H54 (cell line): ENCODE results near the gene TMEM30B.

ENCODE experiments used
- DNase-seq: peaks from one replicate; pipeline ENCODE4 v3.0.0; 2011; ENCODE audit warnings: low spot score, mixed read lengths; ENCODE audit not compliant: insufficient read length
- FAIRE-seq: peaks from 3 replicates; lab custom pipeline; 2011; peaks lifted over from hg19 to GRCh38; lab: Jason Lieb, UNC
- POLR2A ChIP-seq: IDR thresholded peaks from 2 replicates; pipeline ENCODE4 v1.6.1; 2011; ENCODE audit warnings: low read depth, mild to moderate bottlenecking, low read length

The TMEM30B gene

DNA sequence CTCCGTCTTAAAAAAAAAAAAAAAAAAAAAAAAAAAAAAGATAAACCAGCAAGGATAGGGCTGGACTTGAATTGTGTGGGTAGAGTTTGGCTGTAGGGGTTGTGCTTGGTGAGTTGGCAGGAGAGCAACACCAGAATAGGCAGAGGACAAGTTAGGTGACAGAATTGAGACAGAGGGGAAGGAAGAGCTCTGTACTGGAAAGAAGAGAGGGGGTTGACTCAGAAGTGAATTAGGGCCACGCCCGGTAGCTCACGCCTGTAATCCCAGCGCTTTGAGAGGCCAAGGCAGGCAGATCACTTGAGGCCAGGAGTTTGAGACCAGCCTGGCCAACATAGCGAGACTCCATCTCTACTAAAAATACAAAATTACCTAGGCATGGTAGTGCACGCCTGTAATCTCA lies 6.1 kb upstream of the TMEM30B start:
- DNase-seq (no peak), FAIRE-seq (no peak)
- TF ChIP-seq POLR2A = no peak

DNA sequence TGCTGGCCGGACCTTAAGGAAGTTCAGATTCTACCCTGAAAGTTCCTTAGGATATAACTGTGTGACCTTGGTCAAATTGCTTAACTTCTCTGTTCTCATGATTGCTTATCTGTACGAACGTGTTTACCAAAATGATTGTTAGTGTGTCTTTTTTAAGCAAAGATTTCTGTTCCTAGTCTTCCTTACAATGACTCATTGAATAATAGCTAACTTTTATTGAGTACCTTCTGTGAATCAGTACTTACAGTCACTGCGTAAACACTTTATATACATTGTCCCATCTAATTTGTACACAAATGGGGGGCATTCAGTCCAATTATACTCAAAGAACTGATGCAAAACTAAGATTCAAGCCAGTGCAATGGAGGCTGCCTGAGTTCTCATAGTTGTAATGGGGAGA lies 4.2 kb upstream of the TMEM30B start:
- peak; percentile 27 for FAIRE-seq
- no peak for DNase-seq
- no peak for TF ChIP-seq POLR2A

DNA sequence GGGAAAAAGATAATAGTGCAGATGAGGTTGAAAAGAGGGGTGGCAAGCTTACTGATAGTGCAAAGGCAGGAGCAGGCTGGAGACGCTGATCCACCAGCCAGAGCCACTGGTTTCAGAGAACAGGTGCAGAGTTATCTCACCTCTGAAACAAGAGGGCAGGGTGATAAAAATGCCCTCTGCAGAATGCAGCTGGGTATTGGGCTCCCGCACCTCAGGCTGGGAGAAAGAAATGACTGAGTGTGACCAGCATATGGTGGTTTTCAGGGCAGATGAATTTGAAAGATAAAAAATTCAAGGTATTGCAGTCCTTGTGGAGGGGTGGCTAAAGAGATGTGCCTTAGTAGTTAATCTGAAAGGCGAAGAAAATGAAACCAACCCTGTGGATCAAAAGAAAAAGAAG lies 2.9 kb upstream of the TMEM30B start:
- no peak for DNase-seq
- FAIRE-seq = no peak
- no peak for TF ChIP-seq POLR2A

DNA sequence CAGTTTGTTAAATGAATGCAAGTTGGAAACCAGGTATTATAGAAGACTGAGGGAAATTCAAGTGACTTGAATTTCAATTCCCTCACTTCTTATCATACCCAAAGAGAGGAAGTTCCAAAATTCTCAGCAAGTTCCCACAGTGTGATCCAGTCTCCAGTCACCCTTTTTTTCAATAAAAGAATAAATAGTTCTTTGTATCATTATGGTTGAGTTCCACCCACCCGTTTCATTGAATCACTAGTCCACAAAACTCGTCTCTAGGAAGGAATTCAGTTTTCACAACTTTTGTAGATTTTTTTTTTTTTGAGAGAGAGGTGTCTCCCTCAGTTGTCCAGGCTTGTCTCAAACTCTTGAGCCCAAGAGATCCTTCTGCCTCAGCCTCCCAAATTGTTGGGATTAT lies 1.6 kb upstream of the TMEM30B start:
- DNase-seq (no peak), FAIRE-seq (no peak)
- TF ChIP-seq POLR2A = no peak

DNA sequence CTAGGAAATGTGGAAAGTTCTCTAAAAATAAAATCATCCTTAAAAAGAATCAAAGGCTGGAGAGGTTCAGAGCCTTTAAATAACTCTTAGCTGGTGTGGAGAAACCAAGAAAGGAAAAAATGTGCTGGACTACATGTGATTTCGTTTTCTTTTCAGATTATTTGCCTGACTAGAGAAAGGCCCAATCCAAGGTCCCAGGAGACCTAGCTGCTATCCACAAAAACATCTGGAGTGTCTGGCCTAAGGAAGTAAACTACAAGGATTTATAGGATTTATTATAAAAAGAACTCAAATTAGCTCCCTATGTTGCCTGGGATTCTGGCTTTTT lies 774 bp upstream of the TMEM30B start:
- DNase-seq = no peak
- TF ChIP-seq POLR2A = no peak
- FAIRE-seq = no peak

DNA sequence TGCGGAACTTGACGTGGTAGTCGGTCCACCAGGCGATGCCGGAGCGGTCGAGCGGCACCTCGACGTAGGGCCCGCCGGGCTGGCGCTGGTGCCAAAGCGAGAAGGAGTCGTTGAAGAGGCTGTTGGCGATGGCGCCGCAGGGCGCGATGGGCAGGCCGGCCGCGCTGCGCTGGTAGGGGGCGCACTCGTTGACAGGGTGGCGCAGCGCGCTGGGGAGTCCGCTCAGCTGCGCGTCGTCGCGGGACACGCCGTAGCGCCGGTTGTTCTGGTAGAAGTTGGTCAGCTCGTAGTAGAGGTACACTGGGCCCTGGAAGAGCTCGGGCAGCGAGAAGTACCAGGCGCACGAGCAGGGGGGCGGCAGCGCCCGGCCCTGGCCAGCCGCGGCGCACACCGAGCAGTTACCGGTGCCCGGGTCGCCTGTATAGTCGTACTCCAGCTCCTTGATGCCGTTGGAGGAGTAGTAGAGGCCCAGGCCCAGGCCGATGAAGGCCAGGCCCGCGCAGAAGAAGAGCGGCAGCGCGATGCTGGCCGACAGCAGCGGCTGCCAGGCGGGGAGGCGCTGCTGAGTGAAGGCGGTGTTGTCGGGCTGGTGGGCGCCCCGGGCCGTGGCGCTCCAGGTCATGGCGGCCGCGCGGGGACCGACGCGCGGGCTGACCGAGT lies 482 bp downstream of the TMEM30B start:
- TF ChIP-seq POLR2A = no peak
- DNase-seq (no peak), FAIRE-seq (no peak)

DNA sequence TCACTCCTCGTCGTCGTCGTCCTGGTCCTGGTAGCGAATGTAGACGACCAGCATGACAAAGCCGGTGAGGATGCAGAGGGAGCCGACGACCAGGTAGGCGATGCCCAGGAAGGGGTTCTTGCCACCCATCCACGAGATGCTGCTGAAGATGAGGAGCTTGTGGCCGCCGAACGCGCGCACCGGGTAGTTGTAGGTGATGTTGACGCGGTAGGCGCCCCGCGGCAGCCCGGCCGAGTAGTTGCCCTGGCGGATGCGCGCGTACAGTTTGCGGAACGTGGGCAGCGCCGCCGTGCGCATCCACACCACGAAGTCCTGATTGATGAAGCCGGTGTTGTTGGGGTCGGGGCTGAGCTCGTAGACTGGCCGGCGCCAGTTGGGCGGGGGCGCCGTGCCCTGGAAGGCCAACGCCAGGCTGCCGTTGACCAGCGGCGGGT lies 1.0 kb downstream of the TMEM30B start:
- DNase-seq (no peak), FAIRE-seq (no peak)
- no peak for TF ChIP-seq POLR2A

DNA sequence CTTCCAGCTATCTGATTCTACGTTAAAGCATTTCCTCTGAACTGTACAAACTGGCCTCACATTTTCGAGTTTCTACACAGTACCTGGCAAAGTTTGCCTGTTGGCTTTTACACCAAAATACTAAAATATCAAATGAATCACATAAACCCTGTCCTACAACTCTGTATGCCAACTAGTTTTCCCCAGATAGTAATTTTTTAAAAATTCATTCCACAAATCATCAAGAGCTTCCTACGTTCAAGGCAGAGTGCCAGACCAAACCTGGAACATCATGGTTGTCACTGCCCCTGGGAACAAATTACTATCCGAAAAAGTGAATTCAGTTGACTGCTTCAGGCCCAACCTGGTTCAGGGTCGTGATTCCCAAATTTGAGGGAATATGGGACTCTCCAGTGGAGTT lies 2.1 kb downstream of the TMEM30B start:
- no peak for DNase-seq
- no peak for FAIRE-seq
- TF ChIP-seq POLR2A = no peak

DNA sequence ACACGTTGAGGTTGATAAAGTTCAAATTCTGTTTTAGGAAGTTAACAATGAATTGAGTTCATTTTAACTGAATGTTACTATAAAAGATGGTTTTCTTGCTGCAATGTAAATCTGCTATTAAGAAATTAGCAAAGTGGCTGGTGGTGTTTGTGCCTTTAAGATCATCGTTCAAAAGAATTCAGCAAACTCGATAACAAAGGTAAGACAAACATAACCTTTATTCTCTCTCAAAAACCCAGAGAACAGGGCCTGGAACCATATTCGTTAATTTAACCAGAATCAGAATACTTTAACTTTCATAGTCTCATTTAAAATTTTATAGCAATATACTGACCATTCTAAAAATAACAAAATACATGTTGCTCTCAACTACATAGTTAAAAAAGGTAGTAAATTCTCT lies 3.4 kb downstream of the TMEM30B start:
- TF ChIP-seq POLR2A = no peak
- FAIRE-seq (no peak), DNase-seq (no peak)

DNA sequence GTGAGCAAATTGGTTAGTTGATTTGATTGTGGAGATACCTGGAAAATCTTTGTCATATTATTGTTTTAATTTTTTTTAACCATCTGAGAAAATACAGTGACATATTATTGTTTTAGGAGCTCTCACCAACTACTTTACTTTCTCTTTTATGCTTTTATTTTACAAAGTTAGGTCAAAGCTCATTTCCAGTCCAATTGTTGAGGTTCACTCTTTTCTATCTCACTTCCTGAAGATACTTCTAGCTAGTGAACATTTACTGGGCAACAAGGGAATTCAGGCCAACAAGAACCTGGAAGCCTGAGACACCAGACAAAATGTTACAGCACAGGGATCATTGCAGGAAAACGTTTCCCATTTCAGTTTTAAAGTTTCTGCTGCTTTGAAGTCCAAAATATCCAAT lies 3.9 kb downstream of the TMEM30B start:
- no peak for FAIRE-seq
- DNase-seq = no peak
- TF ChIP-seq POLR2A = no peak

DNA sequence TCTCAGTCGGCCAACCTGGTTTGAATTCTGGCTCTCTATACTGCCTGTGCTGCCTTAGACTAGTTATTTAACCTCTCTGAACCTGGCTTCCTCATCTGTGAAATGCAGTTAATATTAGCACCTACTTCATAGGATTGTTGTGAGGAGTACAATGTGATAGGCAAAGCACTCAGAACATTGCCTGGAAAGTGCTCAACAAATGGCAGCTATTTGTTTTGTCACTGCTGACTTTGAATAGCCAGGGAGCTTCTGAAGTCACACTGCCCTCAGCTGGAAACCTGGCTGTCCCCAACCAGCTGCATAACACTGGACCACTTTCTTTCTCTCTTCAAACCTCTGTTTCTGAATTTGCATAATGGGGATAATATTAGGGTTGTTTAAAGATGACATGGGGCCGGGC lies 9.6 kb downstream of the TMEM30B start:
- DNase-seq (no peak), FAIRE-seq (no peak)
- no peak for TF ChIP-seq POLR2A

DNA sequence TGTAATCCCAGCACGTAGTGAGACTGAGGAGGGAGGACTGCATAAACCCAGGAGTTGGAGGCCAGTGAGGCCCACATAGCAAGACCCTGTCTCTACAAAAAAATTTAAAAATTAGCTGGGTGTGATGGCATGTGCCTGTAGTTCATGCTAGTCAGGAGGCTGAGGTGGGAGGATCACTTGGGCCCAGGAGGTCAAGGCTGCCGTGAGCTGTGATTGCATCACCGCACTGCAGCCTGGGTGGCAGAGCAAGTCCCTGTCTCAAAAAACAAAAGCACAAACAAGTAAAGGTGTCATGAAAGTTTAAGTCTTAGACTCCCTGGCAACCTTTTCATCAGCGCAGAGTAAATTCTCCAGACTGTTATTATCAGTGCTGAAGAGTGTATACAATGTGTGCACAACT lies 10.4 kb downstream of the TMEM30B start:
- DNase-seq = no peak
- FAIRE-seq = no peak
- no peak for TF ChIP-seq POLR2A

DNA sequence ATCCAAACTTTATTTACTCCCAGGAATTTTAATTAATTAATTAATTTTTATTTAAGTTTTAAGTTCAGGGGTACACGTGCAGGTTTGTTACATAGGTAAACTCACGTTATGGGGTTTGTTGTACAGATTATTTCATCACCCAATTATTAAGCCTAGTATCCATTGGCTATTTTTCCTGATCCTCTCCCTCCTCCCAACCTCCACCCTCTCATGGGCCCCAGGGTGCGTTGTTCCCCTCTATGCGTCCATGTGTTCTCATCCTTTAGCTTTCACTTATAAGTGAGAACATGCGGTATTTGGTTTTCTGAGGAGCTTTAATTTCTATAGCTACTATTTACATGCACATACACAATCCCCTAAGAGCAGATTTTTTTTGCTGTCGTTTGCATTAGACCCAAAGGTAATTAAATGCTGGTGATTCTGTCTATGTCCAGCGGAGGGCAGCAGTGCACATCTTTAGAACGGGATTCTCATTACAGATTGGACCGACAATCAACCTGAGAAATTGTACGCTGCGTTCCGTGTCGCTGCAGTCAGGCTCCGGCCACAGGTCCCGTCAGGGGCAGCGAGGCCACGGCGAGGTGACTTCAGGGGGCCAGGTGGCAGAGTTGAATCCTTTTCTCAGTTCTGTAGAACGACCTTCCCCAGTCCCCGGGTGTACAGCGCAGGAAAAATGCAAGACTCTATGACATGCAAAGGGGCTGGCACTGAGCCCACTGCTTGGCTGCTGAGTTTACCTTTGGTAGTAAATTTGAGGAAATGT lies 11.6 kb downstream of the TMEM30B start:
- DNase-seq (peak; percentile 47), FAIRE-seq (peak; percentile 95)
- no peak for TF ChIP-seq POLR2A

DNA sequence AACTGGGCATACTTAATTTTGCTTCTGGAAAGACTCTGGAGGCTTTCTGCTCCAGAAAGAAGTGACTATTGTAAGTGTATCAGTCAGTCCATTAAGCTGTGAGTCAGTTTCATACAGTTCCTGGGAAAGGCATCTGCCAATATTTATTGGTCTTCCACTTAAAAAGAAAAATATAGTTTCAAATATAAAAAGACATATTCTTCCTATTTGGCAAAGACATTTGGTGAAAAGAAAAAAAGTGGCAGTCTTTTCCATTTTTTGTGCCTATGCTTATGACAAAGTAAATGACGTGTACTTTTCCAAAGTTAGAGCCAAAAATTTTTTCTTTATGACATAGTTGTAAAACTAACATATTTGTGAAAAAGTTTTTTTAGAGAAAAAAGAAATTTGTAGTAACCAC lies 12.3 kb downstream of the TMEM30B start:
- no peak for TF ChIP-seq POLR2A
- DNase-seq (no peak), FAIRE-seq (no peak)
